C4-2B (cell line): ENCODE data around the gene NEB.
"Not testable (repeated sequence)": the region's sequence is repeated elsewhere in the genome, so short reads cannot be mapped to it uniquely, and the experiment has no call there.

Source experiments
- H3K27ac ChIP-seq: fragments of 450-650 bp; 2 replicates; pipeline ENCODE4 v1.5.1; 2017
- ZFX ChIP-seq: fragments of 450-650 bp; IDR thresholded peaks from 2 replicates; pipeline ENCODE4 v1.6.1; 2017
- TF ChIP-seq, protein P1 (sequence below): fragments of 450-650 bp; conservative IDR thresholded peaks from 2 replicates; pipeline ENCODE4 v1.5.1; 2017; ENCODE audit warnings: mild to moderate bottlenecking

Gene NEB

DNA sequence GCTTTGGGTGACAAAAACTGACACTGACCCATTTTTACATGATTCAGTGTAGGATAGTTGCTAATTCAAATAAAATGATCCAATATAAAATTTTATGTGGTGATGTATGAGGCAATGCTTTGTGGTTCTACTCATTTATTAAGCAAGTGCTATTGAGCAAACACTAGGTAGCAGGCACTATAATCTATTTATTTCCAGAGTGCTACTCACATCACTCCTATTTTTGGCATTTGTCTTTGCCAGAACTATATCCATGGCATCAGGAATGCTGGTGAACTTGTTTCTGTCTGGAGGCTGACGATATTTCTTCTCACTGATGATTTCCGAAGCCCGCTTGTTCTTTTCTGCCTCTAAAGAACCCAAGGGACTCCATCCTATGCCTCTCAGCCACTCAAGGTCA, 84.3 kb downstream of the NEB start:
- no peak overlapping the region for H3K27ac ChIP-seq
- no peak for TF ChIP-seq ZFX
- TF ChIP-seq, protein P1, sequence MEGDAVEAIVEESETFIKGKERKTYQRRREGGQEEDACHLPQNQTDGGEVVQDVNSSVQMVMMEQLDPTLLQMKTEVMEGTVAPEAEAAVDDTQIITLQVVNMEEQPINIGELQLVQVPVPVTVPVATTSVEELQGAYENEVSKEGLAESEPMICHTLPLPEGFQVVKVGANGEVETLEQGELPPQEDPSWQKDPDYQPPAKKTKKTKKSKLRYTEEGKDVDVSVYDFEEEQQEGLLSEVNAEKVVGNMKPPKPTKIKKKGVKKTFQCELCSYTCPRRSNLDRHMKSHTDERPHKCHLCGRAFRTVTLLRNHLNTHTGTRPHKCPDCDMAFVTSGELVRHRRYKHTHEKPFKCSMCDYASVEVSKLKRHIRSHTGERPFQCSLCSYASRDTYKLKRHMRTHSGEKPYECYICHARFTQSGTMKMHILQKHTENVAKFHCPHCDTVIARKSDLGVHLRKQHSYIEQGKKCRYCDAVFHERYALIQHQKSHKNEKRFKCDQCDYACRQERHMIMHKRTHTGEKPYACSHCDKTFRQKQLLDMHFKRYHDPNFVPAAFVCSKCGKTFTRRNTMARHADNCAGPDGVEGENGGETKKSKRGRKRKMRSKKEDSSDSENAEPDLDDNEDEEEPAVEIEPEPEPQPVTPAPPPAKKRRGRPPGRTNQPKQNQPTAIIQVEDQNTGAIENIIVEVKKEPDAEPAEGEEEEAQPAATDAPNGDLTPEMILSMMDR: no peak

DNA sequence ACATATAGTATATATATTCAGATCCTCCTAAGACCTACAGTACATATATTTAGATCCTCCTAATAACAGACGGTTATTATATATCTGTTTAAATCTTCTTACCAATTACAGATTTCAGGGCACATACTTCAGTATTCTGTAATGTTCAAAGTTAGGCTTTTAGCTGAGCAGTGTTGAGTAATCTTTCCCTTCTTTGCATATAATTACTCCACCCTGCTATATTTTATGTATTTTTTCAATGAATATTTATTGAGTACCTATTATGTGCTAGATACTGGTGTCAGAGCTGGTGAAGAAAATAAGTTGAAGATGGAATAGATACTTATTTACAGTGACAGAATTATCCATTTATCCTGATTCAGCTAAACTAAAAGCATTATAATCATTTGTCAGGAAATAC, 84.9 kb downstream of the NEB start:
- H3K27ac ChIP-seq: no peak overlapping the region
- no peak for TF ChIP-seq ZFX
- TF ChIP-seq, protein P1: no peak

DNA sequence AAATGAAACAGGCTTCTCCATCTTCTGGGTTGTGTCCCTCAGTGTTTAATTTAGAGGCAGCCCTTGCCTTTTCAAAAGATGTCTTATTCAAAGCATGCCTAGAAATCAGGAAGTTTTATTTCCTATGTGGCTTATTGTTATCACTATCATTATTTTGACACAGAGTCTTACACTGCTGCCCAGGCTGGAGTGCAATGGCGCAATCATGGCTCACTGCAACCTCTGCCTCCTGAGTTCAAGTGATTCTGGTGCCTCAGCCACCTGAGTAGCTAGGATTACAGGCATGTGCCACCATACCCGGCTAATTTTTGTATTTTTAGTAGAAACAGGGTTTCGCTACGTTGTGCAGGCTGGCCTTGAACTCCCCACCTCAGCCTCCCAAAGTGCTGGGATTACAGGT, 87.8 kb downstream of the NEB start:
- H3K27ac ChIP-seq: not testable (repeated sequence)

GRCh38 chr2:151644580-151644979, 89.7 kb downstream of the NEB start:
- H3K27ac ChIP-seq: no peak overlapping the region
- TF ChIP-seq, protein P1: no peak
- TF ChIP-seq ZFX: no peak

GRCh38 chr2:151641895-151642294, 92.4 kb downstream of the NEB start:
- not testable (repeated sequence) for H3K27ac ChIP-seq

- TF ChIP-seq, protein P1: no peak; the same call in 1 of the 2 replicates
- TF ChIP-seq ZFX: no peak
- peak overlapping the region; percentile 24; the same call in 1 of the 2 replicates for H3K27ac ChIP-seq
Observed at GRCh38 chr2:151640087-151640486, 94.2 kb downstream of the NEB start.

- no peak overlapping the region for H3K27ac ChIP-seq
- no peak for TF ChIP-seq ZFX
- TF ChIP-seq, protein P1: no peak
Observed at GRCh38 chr2:151638990-151639389, 95.3 kb downstream of the NEB start.

DNA sequence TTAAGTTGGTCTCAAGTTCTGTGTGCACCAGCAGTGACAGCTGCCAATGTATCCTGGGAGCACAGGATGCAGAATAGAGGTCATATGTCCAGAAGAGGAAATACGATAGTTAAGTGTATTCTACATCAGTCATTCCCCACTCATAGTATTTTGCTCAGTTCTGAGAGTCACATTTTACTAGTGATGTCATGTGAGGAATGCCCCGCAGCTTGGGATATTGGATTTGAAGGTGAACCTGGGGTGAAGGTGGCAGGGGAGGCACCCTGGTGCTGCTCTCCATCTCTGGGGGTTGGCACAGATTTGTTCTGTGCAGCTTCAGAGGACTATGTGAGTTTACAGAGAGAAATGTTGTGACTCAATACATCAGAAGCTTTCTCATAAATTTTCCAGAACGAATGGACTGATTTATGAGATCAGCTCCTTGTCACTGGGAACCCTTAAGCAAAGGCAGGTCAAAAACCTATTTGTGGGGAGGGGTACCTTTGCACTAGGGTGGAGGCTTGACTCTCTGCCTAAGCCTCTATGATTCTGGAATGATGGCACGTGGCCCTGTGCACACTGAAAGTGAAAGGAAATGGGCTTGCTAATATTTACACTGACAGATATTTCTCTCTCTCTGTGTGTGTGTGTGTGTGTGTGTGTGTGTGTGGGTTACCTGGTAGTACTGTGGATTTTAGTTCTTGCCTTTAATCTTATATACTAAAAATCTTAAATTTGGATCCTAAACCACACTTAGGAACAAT, 95.9 kb downstream of the NEB start:
- no peak overlapping the region for H3K27ac ChIP-seq
- no peak for TF ChIP-seq ZFX
- TF ChIP-seq, protein P1: no peak
